Activated CD4-positive, alpha-beta T cell treated with anti-CD3 and anti-CD28 coated beads, Interleukin-10, Interleukin-2, amounts not matched to agents 100 ng/mL and 50 ng/mL, durations not matched to agents 16 hours and 8 hours (primary cell): ENCODE data around the gene SEMA3G.

Experiments used
- DNase-seq: peaks from one replicate; pipeline ENCODE4 v3.0.0-alpha.2; 2020

Gene SEMA3G

DNA sequence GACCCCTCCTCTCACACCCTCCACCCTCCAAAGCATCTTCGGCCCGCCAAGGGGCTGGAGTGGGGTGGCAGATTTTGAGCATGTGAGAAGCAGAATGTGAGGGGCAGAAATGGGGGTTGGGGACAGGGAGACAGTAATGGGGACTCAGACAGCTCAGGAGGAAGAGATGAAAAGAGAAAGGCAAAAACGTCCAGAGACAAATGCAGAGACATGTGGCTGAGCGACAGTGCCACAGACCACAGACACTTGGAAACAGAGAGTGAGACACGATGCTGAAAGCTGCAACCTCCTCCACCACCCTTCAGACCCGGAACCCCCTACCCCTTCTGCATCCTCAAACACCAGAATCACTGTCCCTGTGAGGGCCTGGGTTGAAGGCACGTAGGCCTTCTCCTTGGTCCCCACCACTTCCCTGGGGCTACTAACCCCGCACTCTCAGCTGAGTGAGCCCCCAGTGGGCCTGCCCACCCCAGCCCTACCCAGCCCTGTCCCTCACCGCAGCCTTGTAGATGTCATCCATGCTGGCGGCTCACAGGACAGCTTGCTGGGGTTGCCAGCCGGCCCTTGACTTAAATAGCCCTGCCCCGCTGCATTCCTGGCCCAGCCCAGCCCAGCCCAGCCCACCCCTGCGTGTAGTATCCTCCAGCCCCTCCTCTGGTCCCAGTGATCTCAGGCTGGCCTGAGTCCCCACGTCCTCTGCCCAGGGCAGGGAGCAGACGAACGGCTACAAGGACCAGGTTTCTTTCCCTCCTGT, 8.8 kb upstream of the SEMA3G start, which contains the start of gene TNNC1:
TNNC1 (minus strand) TSS at position 546 of the 754 bp plus-strand sequence; CDS start at position 520, 26 bp downstream.
- no peak for DNase-seq

DNA sequence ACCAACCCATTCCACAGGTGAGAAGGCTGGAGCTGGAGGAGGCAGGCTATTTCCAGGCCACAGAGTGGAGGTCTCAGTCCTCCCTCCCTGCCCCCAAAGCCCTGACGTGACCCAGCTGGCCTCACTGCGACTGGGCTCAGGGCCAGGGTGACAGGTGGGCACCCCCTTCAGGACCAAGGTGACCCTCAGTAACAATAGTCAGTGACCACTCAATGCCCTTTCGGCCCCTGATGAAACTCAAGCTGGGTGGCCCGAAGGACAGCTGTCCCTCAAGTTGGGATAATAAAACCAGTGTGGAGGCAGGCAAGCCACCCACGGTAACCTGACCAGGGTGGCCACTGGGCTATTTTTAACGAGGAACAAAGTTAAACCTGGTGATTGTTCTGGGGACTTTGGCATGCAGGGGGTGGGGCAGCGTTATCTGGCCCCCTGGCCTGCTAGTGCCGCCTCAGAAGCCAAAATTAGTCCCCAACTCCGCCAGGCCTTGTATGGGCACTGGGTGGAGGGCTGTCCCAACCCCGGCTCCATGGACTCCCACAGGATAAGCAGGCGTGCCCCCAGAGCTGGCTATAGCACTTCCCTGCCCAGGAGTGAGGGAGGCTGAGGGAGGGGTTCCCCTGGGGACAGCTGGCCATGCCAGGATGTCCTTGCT, 7.8 kb upstream of the SEMA3G start:
- DNase-seq, result no peak

DNA sequence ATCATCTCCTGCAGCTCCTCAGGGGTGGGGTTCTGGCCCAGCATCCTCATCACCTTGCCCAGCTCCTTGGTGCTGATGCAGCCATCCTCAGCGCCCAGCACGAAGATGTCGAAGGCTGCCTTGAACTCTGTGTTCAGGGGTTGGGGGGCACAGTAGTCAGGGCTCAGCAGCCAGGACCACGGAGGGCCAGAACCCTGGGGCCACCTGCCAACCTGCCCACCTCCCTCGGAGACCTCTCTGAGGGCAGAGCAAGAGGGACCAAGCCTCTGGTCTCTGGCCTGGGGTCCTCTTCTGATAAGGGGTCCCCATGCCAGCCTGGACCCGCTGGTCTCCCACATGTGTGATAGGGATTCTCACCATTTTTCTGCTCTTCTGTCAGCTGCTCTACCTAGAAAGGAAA, 7.2 kb upstream of the SEMA3G start:
- no peak for DNase-seq

DNA sequence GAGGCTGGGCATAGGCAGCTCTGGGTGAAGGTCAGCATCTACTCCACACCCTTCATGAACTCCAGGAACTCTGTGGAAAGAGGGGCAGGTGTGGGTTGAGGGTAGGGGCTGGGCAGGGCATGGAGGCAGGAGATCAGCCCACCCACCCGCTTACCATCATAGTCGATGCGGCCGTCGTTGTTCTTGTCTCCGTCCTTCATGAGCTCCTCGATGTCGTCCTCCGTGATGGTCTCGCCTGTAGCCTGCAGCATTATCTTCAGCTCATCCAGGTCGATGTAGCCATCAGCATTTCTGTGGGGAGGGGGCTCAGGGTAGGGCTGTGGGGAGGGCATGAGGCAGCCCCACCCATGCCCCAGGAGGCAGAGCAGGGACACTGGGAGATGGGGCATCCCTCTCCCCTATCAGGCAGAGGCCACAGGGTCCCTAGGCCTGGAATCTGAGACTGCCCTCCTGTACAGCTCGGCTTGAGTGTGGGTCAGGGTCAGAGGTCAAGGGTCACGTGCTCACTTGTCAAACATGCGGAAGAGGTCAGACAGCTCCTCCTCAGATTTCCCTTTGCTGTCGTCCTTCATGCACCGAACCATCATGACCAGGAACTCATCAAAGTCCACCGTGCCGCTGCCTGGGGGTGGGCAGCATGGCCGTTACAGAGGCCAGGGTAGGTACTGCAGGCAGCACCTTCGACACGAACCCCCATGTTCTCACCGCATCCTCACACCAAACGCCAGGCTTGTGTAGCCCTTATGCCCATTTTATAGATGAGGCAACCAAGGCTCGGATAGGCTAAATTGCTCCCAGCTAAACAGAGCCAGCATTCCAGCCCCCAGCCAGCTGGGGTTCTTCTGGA, 6.6 kb upstream of the SEMA3G start:
- DNase-seq, result no peak

DNA sequence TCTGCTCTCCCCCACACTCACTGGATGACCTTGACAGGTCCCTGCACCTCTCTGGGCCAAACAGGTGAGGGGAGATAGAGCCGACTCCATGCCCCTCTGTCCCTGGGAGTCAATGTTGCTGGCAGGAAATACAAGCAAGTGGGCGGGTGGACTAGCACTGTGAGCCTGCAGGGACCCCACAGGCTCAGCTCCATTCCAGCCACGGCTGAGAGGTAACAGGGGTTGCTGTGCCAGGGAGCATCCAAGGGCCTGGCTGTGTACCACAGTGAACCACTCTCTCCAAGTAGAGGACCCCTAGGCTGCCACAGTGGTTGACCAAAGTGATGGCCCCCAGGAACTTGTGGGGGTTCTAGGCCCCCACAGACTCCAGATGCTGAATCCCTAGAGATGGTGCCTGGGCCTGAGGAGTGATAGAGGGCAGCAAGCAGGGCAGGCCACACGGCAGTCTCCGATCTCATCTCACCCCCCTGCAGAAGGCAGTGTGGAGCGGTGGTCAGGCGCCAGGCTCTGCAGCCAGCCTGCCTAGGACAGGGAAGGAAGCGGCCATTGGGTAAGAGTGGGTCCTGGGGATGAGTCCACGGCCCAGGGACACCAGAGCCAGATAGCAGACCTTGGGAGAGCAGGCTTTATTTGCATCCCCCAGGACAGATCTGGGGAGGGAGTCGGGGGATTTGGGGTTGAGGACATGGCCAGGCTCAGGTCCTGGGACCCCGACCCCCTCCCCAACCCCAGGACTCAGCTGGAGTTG, 5.8 kb upstream of the SEMA3G start:
- DNase-seq, result no peak

DNA sequence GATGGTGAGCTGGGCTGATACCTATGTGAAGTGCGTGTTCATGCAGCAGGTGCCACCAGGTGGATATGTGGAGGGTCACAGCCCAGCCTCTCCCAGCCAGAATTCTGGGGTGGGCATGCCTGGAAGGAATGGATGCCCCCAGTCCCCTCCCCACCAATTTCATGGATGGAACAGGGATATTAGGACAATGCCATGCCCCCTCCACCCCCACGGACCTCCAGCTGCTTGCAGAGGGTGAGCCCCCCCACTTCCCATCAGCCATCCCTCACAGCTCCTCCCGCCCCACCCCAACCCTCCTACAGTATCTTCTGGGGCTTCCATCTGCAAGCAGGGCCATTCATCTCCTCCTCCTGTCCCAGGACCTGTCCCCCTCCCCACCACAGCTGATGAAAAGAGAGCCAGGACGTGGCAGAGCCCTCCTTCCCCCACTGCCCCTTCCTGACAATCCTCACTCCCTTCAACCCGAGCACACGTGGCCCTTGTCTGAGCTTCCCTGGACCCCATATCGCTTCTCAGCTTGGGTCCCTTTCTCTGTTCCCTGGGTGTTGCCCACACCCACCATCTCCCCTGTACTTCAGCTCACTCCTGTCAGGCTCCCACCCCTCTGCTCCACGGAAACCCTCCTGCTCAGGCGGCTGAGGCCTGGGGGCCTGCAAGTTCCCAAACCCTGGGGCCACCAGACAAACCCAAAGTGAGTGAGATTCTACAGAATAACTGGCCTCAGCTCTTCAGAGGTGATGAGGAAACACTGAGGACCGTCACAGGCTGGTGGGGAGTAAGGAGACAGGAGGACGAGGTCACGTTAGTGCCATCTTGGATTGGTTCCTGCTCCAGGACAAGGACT, 2.8 kb upstream of the SEMA3G start:
- DNase-seq, result no peak

DNA sequence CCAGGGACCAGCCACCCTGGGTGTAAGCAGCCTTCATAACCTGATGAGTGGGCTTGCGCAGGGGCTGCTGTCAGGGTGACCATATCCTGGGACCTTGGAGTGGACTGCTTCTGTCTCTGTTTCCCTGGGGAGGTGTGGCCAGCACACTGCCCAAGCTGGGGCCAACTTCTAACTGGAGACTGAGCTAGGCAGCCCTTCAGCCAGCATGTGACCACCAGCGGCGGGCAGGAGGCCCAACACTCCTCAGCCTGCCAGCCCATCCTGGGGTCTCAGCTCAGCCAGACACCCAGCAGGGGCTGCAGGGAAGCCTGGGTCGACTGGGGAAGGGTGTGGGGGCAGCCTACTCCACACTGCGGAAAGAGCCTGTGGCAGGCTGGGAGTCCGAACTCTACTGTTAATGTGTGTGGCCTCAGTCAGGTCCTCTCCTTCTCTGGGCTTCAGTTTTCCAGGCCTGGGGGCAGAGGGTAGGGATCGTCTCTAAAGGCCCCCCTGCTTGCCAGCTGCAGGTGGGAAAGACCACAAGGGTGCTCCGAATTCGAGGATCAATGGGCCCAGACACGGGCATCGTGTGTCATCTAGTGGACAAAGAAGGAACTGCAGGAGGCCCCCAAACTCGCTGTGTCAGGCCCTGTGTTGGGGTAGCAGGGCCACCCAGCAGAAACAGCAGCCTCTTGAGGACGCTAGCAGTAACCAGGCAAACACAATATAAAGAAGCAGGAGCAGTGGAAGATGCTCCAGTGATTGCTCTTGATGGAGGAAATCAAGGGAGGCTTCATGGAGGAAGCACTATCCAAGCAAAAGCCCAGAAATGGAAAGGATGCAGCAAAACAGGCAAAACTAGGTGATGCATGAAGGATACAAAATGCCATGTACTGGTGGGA, 2.0 kb upstream of the SEMA3G start:
- peak; percentile 79 for DNase-seq

DNA sequence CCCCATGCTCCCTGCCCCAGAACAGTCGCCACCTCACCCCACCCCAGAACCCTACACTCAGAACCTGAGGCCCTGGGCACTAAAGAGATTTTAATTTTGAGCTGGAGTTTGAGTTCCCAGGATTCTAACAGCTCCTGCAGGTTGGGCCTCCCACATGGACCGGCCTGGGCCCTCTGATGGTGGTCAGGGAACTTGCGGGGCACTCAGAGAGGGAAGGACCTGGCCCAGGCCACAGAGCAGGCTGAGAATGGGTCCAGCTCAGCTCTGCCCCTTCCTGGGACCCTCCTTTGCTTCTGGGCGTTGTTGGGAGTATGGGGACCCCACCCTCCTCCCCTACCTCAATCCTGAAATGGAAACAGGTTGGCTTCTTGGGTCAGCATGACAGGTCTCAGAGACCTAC, 1.1 kb upstream of the SEMA3G start:
- no peak for DNase-seq

DNA sequence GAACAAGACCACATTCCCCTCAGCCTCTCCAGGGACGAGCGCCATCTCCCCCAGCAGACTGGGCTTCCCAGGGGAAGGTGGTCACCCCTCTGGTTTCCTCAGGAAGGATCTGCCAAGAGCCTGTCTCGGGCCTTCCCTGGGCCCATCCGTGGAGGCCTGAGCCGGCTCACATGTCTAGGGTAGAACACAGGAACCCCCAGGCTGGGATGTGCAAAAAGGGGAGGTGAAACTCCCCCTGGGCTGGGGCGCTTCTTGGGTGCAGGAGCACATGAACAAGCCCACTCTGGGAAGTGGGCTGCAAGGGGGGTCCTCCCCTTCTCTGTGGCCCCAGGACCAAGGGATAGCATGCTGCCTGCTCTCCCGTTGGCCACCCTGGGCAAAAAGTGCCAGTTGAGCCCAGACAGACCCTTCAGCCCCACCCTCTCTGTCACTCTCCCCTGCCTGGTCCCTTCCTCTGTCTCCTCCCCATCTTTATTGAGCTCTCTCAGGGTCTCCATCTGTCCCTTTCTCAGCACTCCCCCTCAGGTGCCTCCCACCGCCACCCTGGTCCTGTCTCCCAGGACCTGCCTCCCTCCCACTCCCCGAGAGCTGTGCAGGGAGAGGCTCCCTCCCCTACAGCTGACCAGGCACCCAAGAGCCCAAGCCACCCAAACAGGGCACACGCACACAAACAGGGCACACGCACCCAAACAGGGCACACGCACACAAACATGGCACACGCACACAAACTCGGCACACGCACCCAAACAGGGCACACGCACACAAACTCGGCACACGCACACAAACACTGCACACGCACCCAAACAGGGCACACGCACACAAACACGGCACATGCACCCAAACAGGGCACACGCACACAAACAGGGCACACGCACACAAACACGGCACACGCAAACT, 864 bp downstream of the SEMA3G start:
- no peak for DNase-seq

DNA sequence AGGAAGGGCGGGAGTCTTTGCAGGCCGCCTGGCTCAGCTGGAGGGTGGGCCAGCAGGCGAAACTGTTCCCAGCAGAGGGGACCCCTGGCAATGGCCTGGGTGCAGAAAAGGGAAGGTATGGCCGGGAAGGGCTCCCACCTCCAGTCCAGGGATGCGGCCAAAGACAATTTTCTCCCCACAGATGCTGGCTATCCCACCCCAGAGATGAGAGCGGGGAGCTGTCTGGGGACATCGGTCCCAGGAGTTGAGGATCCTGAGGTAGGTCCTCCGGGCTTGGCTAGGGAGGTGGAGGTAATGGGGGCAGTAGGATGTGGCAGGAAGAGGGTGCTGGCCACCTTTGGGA, 1.7 kb downstream of the SEMA3G start:
- DNase-seq, result no peak

DNA sequence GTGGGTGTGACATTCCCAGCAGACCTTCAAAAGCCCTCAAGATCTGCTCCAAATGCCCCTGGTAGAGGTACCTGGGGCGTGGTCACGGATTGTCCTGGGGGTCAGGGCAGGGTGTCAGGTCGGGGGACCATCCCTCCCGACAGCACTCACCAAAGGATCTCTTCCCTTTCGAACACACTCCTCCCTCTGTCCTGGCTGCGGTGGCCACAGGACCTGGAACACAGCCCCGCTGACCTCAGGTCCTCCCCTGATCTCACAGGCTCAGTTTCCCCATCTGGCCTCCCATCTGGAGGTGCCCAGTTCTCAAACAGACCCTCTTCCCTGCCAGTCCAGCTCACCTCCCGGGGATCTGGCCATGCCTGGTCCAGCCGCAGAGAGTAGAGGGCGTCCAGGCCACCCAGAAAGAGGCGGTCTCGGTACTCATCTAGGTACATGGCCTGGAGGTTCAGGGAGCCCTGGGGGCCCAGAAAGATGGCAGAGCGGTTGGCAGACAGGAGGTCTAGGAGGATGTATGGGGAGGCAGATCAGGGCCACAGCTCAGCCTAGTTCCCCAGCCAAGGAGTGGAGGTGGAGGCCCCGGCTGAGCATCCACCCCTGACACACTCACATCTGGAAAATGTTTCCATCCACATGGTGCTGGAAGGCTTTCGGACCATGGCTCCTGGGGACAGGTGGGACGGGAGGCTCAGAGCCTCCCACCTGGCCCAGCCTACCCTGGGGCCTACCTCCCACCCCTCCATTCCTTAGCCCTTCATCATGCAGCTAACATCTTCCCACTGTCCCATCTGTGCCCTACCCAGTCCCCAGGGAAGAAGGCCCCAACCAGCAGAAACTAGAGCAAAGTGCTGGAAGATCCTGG, 2.3 kb downstream of the SEMA3G start:
- DNase-seq, result no peak

DNA sequence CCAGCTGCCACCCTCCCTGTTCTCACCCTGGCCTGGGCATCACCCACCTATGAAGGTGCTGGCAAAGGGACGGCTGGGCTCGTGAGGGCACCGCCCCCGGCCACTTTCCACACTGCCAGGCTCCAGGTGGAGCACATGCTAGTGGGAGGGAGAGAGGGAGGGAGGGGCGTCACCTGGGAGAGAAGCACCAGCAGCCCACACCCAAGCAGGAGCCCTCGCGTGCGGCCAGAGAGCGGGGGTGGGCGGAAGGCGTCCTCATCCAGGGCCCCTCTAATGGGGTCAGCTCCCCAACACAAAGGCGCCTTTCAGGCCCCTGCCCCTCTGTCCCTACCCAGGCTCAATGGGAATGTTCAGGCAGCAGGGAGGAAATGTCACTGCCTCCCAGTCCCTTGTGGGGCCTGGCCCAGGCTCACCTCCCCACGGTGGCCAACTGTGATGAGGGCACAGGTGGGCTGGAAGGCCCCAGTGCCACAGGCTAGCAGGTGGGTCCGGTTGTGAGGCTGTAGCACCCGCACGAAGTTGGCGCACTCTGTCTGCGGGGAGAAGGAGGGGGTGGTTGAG, 3.1 kb downstream of the SEMA3G start:
- DNase-seq, result no peak

DNA sequence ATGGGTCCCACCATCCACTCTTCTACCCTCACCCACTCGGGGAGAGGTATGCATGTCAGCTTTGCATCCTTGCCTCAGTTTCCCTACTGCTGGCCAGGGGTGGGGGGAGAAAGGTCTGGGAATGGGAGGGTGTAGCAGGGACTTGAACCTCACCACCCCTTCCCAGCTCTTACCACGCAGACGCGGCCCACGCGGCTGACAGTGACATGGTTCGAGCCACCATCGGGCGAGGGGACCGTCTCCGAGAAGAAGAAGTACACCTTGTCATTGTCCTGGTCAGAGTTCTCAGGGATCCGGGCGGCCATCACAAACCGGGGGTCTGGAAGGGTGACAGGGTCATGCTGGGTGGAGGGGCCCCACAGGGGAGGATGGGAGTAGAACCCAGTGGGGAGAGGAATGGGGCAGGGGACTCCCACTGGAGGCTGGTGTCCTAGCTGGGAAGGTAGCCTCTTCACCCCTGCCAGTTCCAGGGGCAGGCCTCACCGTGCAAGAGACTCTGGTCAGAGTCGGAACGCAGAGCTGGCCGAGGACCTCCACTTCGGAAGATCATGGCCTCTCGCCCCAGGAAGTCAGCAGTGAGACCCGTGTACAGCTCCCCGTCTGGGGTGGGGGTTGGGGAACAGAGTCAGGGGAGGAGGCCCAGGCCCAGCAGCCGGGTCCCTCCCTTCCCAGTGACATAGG, 3.7 kb downstream of the SEMA3G start:
- DNase-seq, result no peak

DNA sequence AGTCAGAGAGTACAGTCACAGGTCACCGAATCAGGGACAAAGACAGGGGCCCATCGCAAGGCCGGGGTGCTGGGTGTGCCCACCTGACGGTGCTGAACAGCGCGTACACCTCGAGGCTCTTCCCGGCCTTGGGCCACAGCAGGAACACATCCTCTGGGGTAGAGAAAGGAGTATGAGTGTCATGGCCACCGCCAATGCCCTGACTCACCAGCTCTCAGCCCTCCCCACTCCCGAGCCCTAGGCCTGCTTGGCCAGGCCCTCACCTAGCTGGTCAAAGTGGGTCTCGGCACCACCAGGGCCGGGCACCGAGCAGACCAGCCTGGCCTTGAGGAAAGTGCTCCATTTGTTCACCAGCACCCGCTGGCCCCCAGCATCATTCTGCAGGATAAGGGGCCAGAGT, 4.2 kb downstream of the SEMA3G start:
- DNase-seq, result no peak

DNA sequence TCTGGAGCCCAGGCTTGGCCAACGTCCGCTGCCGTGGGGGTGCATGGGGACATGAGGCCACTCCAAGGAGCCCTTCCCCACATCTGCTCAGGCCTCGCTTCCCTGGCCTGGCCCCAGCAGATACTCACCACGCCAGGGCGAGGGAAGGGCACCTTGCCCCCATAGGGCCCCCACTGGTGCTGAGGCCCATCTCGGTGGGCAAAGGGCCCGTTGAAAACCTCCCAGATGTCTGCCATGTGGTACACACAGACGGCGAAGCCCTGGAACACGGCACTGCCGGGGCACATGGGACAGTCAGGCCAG, 4.7 kb downstream of the SEMA3G start:
- no peak for DNase-seq

DNA sequence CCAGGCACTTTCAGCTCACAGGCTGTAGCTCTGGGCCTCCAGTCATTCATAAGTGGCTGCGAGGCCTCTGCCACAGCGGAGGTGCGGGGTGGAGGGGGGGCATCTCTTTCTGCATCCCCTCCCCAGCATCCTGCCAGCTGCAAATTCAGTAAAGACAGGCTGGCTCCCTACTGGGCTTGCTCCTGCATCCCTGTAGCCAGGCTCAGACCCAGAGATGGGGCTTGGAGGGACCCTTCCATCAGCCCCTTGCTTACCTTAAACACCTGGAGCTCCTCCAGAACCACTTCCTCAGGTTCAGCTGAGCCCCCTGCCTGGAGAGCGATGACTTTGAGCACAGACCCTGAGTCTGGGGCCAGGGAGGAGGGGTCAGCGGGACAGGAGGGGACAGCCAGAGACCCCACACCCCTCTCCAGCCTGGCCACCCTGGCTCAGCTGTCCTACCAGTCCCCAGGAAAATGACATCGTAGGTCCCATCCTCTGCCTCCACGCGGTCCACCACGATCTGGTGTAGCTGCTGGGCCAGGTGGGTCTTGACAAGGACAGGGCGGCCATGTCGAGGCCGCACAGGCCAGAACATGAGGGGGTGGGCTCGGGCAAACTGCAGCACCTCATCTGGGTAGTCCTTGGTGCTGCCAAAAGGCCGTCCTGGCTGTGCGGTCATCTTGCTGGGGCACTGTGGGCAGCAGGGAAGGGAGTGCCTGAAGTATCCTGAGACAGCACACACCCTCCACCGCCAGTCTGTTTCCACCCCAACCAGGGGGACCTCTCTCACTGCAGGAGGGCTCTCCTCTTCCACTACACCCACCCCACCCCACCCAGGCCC, 5.3 kb downstream of the SEMA3G start:
- no peak for DNase-seq
